SK-N-SH (cell line): ENCODE measurements around the gene RDX. TPM values are rescaled to one million over a fixed set of nuclear protein-coding genes. Genes with fewer than 3 reads are reported as not detected.

Experiments
- CTCF ChIA-PET: fragments of 300-600, 350-600 bp; formaldehyde crosslinking; extraction: SDS; loops from one replicate; lab custom pipeline; 2021; lab: Yijun Ruan, JAX
- POLR2A ChIA-PET: fragments of 350-600 bp; sonication (Branson Sonifier 250); formaldehyde crosslinking; extraction: SDS; loops from one replicate; lab custom pipeline; 2020; ENCODE audit warnings: antibody characterized with exemption, inconsistent platforms; lab: Yijun Ruan, JAX
- DNase-seq: peaks from one replicate; pipeline ENCODE4 v3.0.0; 2012
- H2AFZ ChIP-seq: fragments of 200-600 bp; sonication (generic); 2 replicates; pipeline ENCODE4 v1.8.1; 2016; ENCODE audit warnings: antibody characterized with exemption, mild to moderate bottlenecking, low read depth
- H3F3A ChIP-seq: fragments of 200-600 bp; sonication (generic); replicated peaks from 2 replicates; pipeline ENCODE3; 2016; ENCODE audit warnings: antibody characterized with exemption, mild to moderate bottlenecking; ENCODE audit not compliant: insufficient read depth
- H3K27ac ChIP-seq, 2 experiments: fragments of 200-500 bp in 1 of 2; fragments of 200-600 bp in 1 of 2; sonication (Bioruptor generic) in 1 of 2; sonication (generic), shearing (Covaris generic) in 1 of 2; 2 replicates each; pipeline versions ENCODE4 v1.5.1 to v1.6.1; 2014 to 2016; ENCODE audit warnings: low read depth in 2 of 2, inconsistent platforms in 1 of 2, low read length in 1 of 2, mild to moderate bottlenecking in 1 of 2, mixed read lengths in 1 of 2
- H3K27me3 ChIP-seq: fragments of 200-600 bp; sonication (generic), shearing (Covaris generic); 2 replicates; pipeline ENCODE4 v1.6.1; 2016; ENCODE audit warnings: mixed run types; ENCODE audit not compliant: insufficient read depth
- H3K36me3 ChIP-seq, 2 experiments: fragments of 200-500 bp in 1 of 2; fragments of 200-600 bp in 1 of 2; sonication (Bioruptor generic) in 1 of 2; sonication (generic) in 1 of 2; replicated peaks in 1 of 2; 2 replicates each; pipeline versions ENCODE3 to v1.5.1; 2014 to 2016; ENCODE audit warnings: low read length in 1 of 2, mild to moderate bottlenecking in 1 of 2; ENCODE audit not compliant: insufficient read depth in 2 of 2, control insufficient read depth in 1 of 2
- H3K4me1 ChIP-seq, 2 experiments: fragments of 200-500 bp in 1 of 2; fragments of 200-600 bp in 1 of 2; sonication (Bioruptor generic) in 1 of 2; sonication (generic), shearing (Covaris generic) in 1 of 2; 2 replicates each; pipeline versions ENCODE4 v1.5.1 to v1.6.1; 2014 to 2016; ENCODE audit warnings: low read depth in 1 of 2, low read length in 1 of 2, mixed run types in 1 of 2; ENCODE audit not compliant: insufficient read depth in 2 of 2, control insufficient read depth in 1 of 2
- H3K4me2 ChIP-seq: fragments of 200-600 bp; sonication (generic), shearing (Covaris generic); 2 replicates; pipeline ENCODE4 v1.6.1; 2017; ENCODE audit warnings: mixed run types
- H3K4me3 ChIP-seq, 2 experiments: fragments of 200-500 bp in 1 of 2; fragments of 200-600 bp in 1 of 2; sonication (Bioruptor generic) in 1 of 2; sonication (generic), shearing (Covaris generic) in 1 of 2; 2 replicates each; pipeline versions ENCODE4 v1.5.1 to v1.8.1; 2014 to 2016; ENCODE audit warnings: low read depth in 2 of 2, inconsistent platforms in 1 of 2, low read length in 1 of 2, mild to moderate bottlenecking in 1 of 2, mixed read lengths in 1 of 2, moderate library complexity in 1 of 2
- H3K79me2 ChIP-seq: fragments of 200-600 bp; sonication (generic); 2 replicates; pipeline ENCODE4 v1.8.1; 2017; ENCODE audit warnings: mild to moderate bottlenecking; ENCODE audit not compliant: insufficient read depth
- H3K9ac ChIP-seq: fragments of 200-600 bp; sonication (generic); 2 replicates; pipeline ENCODE4 v1.6.1; 2017; ENCODE audit warnings: mixed run types
- H3K9me2 ChIP-seq: fragments of 200-600 bp; sonication (generic); 2 replicates; pipeline ENCODE4 v1.6.1; 2017; ENCODE audit warnings: mixed run types
- H3K9me3 ChIP-seq: fragments of 200-600 bp; sonication (generic); 2 replicates; pipeline ENCODE4 v1.6.1; 2017; ENCODE audit warnings: mixed run types, mild to moderate bottlenecking, moderate library complexity
- H4K20me1 ChIP-seq: fragments of 200-600 bp; sonication (generic); 2 replicates; pipeline ENCODE4 v1.6.1; 2017; ENCODE audit warnings: mild to moderate bottlenecking, mixed run types; ENCODE audit not compliant: insufficient read depth
- FOXJ3 ChIP-seq: sonication (generic); formaldehyde crosslinking; IDR thresholded peaks from 2 replicates; pipeline ENCODE4 v1.5.1; 2020; ENCODE audit warnings: mild to moderate bottlenecking, missing genetic modification reagents
- GATA2 ChIP-seq: sonication (generic); formaldehyde crosslinking; IDR thresholded peaks from 2 replicates; pipeline ENCODE4 v1.5.0; 2020; ENCODE audit warnings: mild to moderate bottlenecking, missing genetic modification reagents
- RFX5 ChIP-seq: IDR thresholded peaks from 2 replicates; pipeline ENCODE4 v1.6.1; 2012; ENCODE audit warnings: mild to moderate bottlenecking, improper control_type of control experiment, low read length
- TAF1 ChIP-seq: IDR thresholded peaks from 2 replicates; pipeline ENCODE4 v1.6.1; 2012; ENCODE audit warnings: low read depth, mild to moderate bottlenecking, low read length, moderate library complexity, borderline replicate concordance
- WGBS: methylation state at CpG from one replicate; pipeline ENCODE4 v1.1.6; 2017; ENCODE audit warnings: low lambda C conversion rate; 5-methylcytosine and 5-hydroxymethylcytosine counted together
- polyA plus RNA-seq, 3 experiments: library from polyadenylated mRNA; depleted of rRNA; stranded (reverse); fragments of >200 nt; gene quantifications; 2 replicates each; pipeline ENCODE4 v1.2.3, GENCODE V29; 2012
- TF ChIP-seq, protein P1 (sequence below): IDR thresholded peaks from 2 replicates; pipeline ENCODE4; 2012
- TF ChIP-seq, protein P2 (sequence below): IDR thresholded peaks from 2 replicates; pipeline ENCODE4 v1.4.0; 2012; ENCODE audit warnings: low read depth
- TF ChIP-seq, protein P3 (sequence below): fragments of 200-600 bp; sonication (generic); IDR thresholded peaks from 2 replicates; pipeline ENCODE4 v1.6.1; 2017; ENCODE audit warnings: antibody characterized with exemption, mild to moderate bottlenecking, moderate library complexity

The RDX gene
- polyA plus RNA-seq, 1 of the 3 experiments (the other 2 are of a cell fraction), result 29.4 TPM

DNA sequence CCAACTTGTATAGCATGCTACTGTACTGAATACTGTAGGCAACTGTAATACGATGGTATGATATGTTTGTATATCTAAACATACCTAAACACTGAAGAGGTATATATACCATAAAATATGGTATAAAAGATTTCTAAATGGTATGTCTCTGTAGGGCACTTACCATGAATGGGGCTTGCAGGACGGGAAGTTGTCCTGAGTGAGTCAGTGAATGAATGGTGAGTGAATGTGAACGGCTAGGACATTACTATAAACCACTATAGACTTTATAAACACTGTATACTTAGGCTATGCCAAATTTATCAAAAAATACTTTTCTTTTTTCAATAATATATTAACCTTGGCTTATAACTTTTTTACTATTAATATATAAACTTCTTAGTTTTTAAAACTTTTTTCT is 136.4 kb downstream of the RDX start (continued):
- TF ChIP-seq, protein P1, sequence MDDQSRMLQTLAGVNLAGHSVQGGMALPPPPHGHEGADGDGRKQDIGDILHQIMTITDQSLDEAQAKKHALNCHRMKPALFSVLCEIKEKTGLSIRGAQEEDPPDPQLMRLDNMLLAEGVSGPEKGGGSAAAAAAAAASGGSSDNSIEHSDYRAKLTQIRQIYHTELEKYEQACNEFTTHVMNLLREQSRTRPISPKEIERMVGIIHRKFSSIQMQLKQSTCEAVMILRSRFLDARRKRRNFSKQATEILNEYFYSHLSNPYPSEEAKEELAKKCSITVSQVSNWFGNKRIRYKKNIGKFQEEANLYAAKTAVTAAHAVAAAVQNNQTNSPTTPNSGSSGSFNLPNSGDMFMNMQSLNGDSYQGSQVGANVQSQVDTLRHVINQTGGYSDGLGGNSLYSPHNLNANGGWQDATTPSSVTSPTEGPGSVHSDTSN, result no peak
- no peak for TF ChIP-seq GATA2 (CRISPR knock-in tag)

GRCh38 chr11:110159476-110159875 is 136.9 kb downstream of the RDX start:
- Histone ChIP-seq H3F3A (peaks cover 3% of the 10 kb centered on the region), H3K9me2 (no peaks in the 10 kb centered on the region), H3K36me3 (peaks cover 17 to 31% of the 10 kb centered on the region in 2 experiments), H3K79me2 (no peaks in the 10 kb centered on the region), H3K4me3 (no peak overlapping the region), H3K4me2 (no peak overlapping the region), H2AFZ (no peak overlapping the region), H3K9ac (no peak overlapping the region), H3K27me3 (no peaks in the 10 kb centered on the region), H3K9me3 (no peaks in the 10 kb centered on the region), H3K27ac (no peak overlapping the region), H3K4me1 (no peaks in the 10 kb centered on the region), H4K20me1 (no peaks in the 10 kb centered on the region)
- no peak for DNase-seq
- WGBS, result 100% methylated on average over 1 of the region's 1 CpG
- CTCF ChIA-PET, result interaction anchor here (1.1 to 1.5 kb wide), 3 partner anchors 10 to 67 kb away, joined by 3 to 4 read pairs (median 4); no protein-coding TSS in a partner anchor
- TF ChIP-seq RFX5, result no peak
- TF ChIP-seq, protein P2, sequence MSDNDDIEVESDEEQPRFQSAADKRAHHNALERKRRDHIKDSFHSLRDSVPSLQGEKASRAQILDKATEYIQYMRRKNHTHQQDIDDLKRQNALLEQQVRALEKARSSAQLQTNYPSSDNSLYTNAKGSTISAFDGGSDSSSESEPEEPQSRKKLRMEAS, result no peak
- POLR2A ChIA-PET, result no interaction called here

DNA sequence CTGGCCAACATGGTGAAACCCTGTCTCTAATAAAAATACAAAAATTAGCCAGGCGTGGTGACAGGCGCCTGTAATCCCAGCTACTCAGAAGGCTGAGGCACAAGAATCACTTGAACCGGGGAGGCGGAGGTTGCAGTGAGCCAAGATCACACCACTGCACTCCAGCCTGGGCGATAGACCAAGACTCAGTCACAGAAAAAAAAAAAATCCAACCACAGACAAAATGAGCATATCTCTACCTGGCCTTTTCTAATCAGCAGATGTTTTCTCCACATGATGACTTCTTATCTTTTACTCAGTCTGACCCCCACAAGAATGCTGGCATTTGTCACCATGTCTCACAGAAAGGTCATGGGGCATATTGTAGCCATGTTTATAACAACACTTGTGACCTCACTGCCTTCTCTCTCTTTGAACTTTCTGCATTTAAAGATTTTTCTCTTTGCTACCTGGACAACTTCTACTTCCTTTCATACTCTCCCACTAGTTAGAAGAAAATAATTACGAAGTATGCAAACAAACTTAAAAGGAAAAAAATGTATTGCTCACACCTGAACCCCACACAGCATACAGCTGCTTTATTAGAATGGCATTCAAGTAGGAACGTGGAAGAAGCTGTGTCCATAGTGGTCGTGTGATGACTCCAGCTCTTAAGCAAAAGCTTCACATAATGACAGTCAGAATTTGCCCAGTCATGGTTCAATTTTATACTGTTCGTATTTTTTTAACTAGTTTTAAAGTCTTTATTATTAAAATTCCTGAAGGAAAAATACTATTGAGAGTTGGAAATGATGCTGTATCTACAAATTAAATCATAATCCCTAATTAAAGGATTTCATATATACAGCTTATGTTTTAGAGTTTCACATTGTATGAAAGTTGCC is 137.9 kb downstream of the RDX start:
- H3F3A ChIP-seq, result peaks cover 3% of the 10 kb centered on the region
- CTCF ChIA-PET, result interaction anchor here (1.0 to 1.5 kb wide), 4 partner anchors 9 to 66 kb away, joined by 3 to 4 read pairs (median 4); no protein-coding TSS in a partner anchor
- no peak overlapping the region for H3K4me2 ChIP-seq
- no peaks in the 10 kb centered on the region for H4K20me1 ChIP-seq
- 93% methylated on average over 9 of the region's 9 CpGs for WGBS
- no peak overlapping the region for H3K27ac ChIP-seq
- TF ChIP-seq, protein P3, sequence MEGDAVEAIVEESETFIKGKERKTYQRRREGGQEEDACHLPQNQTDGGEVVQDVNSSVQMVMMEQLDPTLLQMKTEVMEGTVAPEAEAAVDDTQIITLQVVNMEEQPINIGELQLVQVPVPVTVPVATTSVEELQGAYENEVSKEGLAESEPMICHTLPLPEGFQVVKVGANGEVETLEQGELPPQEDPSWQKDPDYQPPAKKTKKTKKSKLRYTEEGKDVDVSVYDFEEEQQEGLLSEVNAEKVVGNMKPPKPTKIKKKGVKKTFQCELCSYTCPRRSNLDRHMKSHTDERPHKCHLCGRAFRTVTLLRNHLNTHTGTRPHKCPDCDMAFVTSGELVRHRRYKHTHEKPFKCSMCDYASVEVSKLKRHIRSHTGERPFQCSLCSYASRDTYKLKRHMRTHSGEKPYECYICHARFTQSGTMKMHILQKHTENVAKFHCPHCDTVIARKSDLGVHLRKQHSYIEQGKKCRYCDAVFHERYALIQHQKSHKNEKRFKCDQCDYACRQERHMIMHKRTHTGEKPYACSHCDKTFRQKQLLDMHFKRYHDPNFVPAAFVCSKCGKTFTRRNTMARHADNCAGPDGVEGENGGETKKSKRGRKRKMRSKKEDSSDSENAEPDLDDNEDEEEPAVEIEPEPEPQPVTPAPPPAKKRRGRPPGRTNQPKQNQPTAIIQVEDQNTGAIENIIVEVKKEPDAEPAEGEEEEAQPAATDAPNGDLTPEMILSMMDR, result no peak
- TF ChIP-seq FOXJ3 (CRISPR knock-in tag), result no peak
- TF ChIP-seq TAF1, result no peak
- TF ChIP-seq, all 33 proteins: peak for 0
- DNase-seq, result no peak
- Histone ChIP-seq H3K36me3 (peaks cover 14 to 34% of the 10 kb centered on the region in 2 experiments), H3K79me2 (no peaks in the 10 kb centered on the region), H3K4me1 (no peaks in the 10 kb centered on the region), H3K9me2 (no peaks in the 10 kb centered on the region), H2AFZ (no peak overlapping the region), H3K27me3 (no peaks in the 10 kb centered on the region), H3K9me3 (no peaks in the 10 kb centered on the region), H3K9ac (no peak overlapping the region), H3K4me3 (no peak overlapping the region)
- POLR2A ChIA-PET, result no interaction called here
